Measurements from ENCODE around the gene IGFL4. TPM values are rescaled to one million over a fixed set of nuclear protein-coding genes. Genes with fewer than 3 reads are reported as not detected.

Gene IGFL4
- total and polyA plus RNA-seq, 2 of the 8 experiments (the other 6 are each of a cell fraction or from before 2014, with no cell fraction given): 0.05 to 0.11 TPM

- no peaks in the 10 kb centered on the region for H3K79me2 ChIP-seq (ENCODE audit: control insufficient read depth in 1 of 2, insufficient read depth in 2 of 2, low read length in 2 of 2)
- no peak for FAIRE-seq
- no peak overlapping the region for H3K56ac ChIP-seq (replicated peaks; ENCODE audit: insufficient read length, low read depth, low read length)
- no peak overlapping the region for H3K4ac ChIP-seq (replicated peaks; ENCODE audit: insufficient read length, low read depth, low read length)
- H2BK5ac ChIP-seq (ENCODE audit: low read depth, low read length): no peak overlapping the region
- H3K14ac ChIP-seq (ENCODE audit: insufficient read length): no peak overlapping the region
- ChIA-PET POLR2A (ENCODE audit: partially characterized antibody) (interaction anchor here (2.7 kb wide), 1 partner anchor 12 kb away, joined by 7 read pairs; no protein-coding TSS in a partner anchor), CTCF (ENCODE audit: partially characterized antibody) (interaction anchor here (0.6 to 17.0 kb wide), 7 partner anchors 11 to 247 kb away, joined by 3 to 250 read pairs (median 5); partner anchors contain the start of gene NANOS2)
- no peak overlapping the region for H2BK20ac ChIP-seq (ENCODE audit: low read length)
- H2BK12ac ChIP-seq (ENCODE audit: low read depth, low read length): no peak overlapping the region
- no peaks in the 10 kb centered on the region for H3K79me1 ChIP-seq (ENCODE audit: low read depth, low read length)
- no peak overlapping the region for H3K18ac ChIP-seq (ENCODE audit: extremely low read depth, low read length)
- H3K4me2 ChIP-seq (ENCODE audit: insufficient read depth in 1 of 2, low read depth in 2 of 2, low read length in 2 of 2): no peak overlapping the region
- no peak overlapping the region for H2AK5ac ChIP-seq (ENCODE audit: low read depth, low read length)
- H3K23ac ChIP-seq (ENCODE audit: insufficient read length): no peak overlapping the region
- peaks cover 0 to 17% (median 14%) of the 10 kb centered on the region in 4 experiments; a peak in 6 of 7 replicates for H3K4me1 ChIP-seq (replicated peaks in 1 of 4; ENCODE audit: control insufficient read depth in 3 of 4, insufficient read depth in 4 of 4, low read length in 3 of 4)
- no peak overlapping the region for H3K4me3 ChIP-seq (ENCODE audit: extremely low read depth in 1 of 4, insufficient read depth in 2 of 4, low read depth in 3 of 4, low read length in 4 of 4)
- no peaks in the 10 kb centered on the region for H3K9me3 ChIP-seq (ENCODE audit: insufficient read depth in 2 of 2, low read depth in 1 of 2, low read length in 1 of 2)
- no peak overlapping the region for H4K5ac ChIP-seq (ENCODE audit: insufficient read length, low read depth, low read length)
- H3K27me3 ChIP-seq (replicated peaks in 1 of 4; ENCODE audit: control insufficient read depth in 3 of 4, extremely low read depth in 1 of 4, insufficient read depth in 3 of 4, low read length in 3 of 4): peaks cover 2 to 9% (median 8%) of the 10 kb centered on the region in 4 experiments
- no peak overlapping the region for H2BK15ac ChIP-seq (ENCODE audit: low read length)
- no peak for DNase-seq (ENCODE audit: low read depth in 1 of 2, low spot score in 2 of 2)
- no peak overlapping the region for H3K27ac ChIP-seq (ENCODE audit: low read depth, low read length)
- H3K36me3 ChIP-seq (ENCODE audit: control insufficient read depth in 2 of 4, insufficient read depth in 4 of 4, low read length in 3 of 4): no peaks in the 10 kb centered on the region; a peak in 2 of 8 replicates
- no peak for TF ChIP-seq SIN3A (conservative IDR thresholded peaks at IDR 0.05 in 1 of 2, IDR thresholded peaks at IDR 0.05 in 1 of 2; ENCODE audit: low read depth in 1 of 2, low read length in 2 of 2)
- TF ChIP-seq CEBPB (IDR thresholded peaks at IDR 0.05; ENCODE audit: low read depth, low read length): no peak
- TF ChIP-seq SUZ12 (IDR thresholded peaks at IDR 0.05; ENCODE audit: low read length): no peak
- no peak for TF ChIP-seq CTBP2 (IDR thresholded peaks at IDR 0.05; ENCODE audit: borderline replicate concordance, insufficient read depth, insufficient read length, low read length)
- TF ChIP-seq TAF1 (IDR thresholded peaks at IDR 0.05; ENCODE audit: low read depth, low read length): no peak
- TF ChIP-seq, protein P1, sequence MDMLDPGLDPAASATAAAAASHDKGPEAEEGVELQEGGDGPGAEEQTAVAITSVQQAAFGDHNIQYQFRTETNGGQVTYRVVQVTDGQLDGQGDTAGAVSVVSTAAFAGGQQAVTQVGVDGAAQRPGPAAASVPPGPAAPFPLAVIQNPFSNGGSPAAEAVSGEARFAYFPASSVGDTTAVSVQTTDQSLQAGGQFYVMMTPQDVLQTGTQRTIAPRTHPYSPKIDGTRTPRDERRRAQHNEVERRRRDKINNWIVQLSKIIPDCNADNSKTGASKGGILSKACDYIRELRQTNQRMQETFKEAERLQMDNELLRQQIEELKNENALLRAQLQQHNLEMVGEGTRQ (IDR thresholded peaks at IDR 0.05; ENCODE audit: low read length): no peak
- TF ChIP-seq HDAC6 (IDR thresholded peaks at IDR 0.05; ENCODE audit: low read depth, low read length): no peak
- TF ChIP-seq, protein P2, sequence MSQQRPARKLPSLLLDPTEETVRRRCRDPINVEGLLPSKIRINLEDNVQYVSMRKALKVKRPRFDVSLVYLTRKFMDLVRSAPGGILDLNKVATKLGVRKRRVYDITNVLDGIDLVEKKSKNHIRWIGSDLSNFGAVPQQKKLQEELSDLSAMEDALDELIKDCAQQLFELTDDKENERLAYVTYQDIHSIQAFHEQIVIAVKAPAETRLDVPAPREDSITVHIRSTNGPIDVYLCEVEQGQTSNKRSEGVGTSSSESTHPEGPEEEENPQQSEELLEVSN (IDR thresholded peaks at IDR 0.05): no peak
- no peak for TF ChIP-seq NRF1 (IDR thresholded peaks at IDR 0.05; ENCODE audit: low read depth, low read length)
- peaks cover 8% of the 10 kb centered on the region; the same call in 1 of the 2 replicates for H3K23me2 ChIP-seq (ENCODE audit: low read depth, low read length)
- H3K9ac ChIP-seq (replicated peaks in 1 of 4; ENCODE audit: extremely low read depth in 1 of 4, low read depth in 3 of 4, low read length in 3 of 4): no peak overlapping the region
- no peak overlapping the region for H2AFZ ChIP-seq (ENCODE audit: low read length)
- WGBS, 2 experiments (ENCODE audit: extremely low coverage in 1 of 2, insufficient coverage in 1 of 2, insufficient read length in 1 of 2, insufficient replicate concordance in 2 of 2, low coverage in 1 of 2, low lambda C conversion rate in 2 of 2, missing lambda C conversion rate in 1 of 2): 90% methylated on average over 7 of the region's 7 CpGs; no CpG with 5 or more reads in 1 of the 2 experiments
- no peak overlapping the region for H4K8ac ChIP-seq (ENCODE audit: extremely low read depth, insufficient read depth, low read length)
- no peak overlapping the region for H2BK120ac ChIP-seq (replicated peaks; ENCODE audit: low read depth, low read length)
- no peak overlapping the region for H4K91ac ChIP-seq (replicated peaks; ENCODE audit: insufficient read length, low read length)
- peaks cover 2 to 5% of the 10 kb centered on the region in 2 experiments for H4K20me1 ChIP-seq (replicated peaks in 1 of 2; ENCODE audit: control insufficient read depth in 1 of 2, insufficient read depth in 2 of 2, low read length in 2 of 2)
Measured at GRCh38 chr19:46020819-46021125, 20.0 kb downstream of the IGFL4 start.
